AG20443 (cell line): ENCODE data around the gene CTRB2.
"Not testable (repeated sequence)": the region's sequence is repeated elsewhere in the genome, so short reads cannot be mapped to it uniquely, and the experiment has no call there.

Experiments used
- DNase-seq: peaks from one replicate; pipeline ENCODE4 v3.0.0; 2012; ENCODE audit warnings: low spot score, mixed read lengths

CTRB2 gene

DNA sequence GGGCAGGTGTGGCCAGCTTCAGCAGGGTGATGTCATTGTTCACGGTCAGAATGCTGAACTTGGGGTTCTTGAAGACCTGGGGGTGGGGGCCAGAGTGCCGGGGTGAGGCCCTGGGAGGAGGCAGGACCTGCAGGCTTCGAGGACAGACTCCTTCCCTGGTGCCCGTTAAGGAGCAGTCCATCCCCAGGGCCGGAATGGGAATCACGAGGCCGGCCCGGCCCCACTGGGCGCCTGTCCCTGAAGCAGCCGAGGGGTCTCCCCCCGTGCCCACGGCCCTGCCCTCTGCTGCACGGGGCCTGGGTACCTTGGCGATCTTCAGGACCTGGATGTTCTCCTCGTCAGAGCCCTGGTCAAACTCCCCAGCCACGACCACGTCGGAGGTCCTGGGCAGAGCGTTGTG is 1.5 kb downstream of the CTRB2 start:
- DNase-seq, result not testable (repeated sequence)

DNA sequence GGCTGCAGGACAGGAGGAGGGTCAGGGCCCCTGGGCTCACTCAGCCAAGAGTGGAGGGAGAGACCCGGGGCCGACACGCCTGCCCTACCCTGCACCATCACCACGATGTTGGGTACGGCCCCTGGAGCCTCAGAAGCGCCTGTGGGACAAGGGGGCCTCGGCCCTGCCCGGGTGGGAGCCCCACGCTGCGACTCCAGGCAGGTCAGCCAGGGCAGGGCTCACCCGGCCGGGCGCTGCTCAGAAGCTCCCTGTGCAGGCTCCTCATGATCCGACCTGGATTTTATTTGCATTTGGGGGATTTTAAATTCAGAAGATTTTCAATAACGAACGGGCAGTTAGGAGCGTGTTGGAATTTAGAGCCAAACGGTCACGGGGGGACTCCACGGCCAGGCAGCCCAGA is 2.1 kb downstream of the CTRB2 start:
- not testable (repeated sequence) for DNase-seq

DNA sequence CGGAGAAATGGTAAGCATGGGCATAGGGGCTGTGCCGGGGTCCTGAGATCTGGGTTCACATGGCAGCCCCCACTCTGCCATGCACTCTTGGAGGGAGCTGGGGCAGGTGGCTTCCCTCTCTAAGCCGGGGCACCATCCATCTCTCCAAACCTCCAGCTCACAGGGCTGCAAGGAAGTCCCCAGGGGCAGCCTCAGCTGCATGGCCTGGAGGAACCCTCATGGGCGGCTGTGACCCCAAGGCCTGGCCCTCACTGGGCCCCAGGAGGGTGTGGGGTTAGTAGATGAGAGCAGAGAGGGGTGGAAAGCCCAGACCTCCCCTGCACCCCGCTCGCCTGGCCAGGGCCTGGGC is 2.6 kb downstream of the CTRB2 start:
- DNase-seq, result no peak

DNA sequence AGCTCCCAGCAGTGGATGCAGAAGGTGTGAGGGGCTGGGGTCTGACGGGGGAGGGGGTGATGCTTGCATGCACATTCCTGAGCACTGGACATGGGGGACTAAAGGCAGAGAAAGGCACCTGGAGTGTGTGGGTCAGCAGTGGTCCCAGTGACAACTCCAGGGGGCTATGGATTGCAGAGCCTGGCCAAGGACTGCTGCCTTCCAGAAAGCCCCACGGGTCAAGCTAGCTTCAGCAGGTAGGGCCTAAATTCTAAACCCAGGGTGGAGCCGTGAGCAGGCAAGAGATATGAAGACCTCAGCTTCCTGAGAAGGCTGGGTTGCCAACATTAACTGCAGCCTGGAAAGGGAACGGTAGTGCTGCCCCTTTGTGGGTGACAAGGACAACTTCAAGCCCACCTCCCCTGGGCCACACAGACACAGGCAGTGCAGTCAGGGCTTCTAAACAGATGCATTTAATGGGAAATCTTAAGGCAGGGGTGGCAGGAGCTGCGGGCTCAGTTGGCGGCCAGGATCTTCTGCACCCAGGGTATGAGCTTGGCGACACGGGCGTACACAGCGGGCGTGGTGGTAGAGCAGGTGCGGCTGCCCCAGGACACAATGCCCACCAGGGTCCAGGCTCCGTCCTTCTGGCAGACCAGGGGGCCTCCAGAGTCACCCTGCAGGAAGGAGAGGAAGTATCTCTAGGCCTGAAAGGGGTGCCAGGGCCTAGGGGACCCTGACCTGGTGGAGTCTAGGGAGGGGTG is 3.1 kb downstream of the CTRB2 start:
- DNase-seq, result no peak

DNA sequence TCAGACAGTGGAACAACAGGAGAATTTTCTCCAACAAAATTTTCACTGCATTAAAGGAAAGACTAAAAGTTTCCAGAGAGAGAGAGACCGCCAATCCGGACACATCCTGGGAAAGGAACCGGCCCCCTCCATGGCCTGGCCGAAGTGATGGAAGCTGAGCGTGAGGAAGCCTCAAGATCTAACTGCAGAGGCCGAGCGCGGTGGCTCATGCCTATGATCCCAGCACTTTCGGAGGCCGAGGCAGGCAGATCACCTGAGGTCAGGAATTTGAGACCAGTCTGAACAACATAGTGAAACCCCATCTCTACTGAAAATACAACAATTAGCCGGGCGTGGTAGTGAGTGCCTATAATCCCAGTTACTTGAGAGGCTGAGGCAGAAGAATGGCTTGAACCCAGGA is 3.9 kb downstream of the CTRB2 start:
- DNase-seq, result no peak

DNA sequence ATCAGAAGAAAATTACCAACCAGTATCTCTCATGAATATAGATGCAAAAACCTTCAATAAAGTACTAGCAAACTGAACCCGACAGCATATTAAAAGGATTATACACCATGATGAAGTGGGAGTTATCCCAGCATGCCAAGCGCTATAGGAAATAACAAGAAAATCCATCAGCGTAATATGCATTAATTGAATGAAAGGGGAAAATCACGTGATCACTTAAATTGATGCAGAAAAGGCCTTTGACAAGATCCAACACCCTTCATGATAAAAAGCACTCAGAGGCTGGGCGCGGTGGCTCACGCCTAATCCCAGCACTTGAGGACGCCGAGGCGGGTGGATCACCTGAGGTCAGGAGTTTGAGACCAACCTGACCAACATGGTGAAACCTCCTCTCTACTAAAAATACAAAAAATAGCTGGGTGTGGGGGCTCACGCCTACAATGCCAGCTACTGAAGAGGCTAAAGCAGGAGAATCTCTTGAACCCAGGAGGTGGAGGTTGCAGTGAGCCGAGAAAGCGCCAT is 4.8 kb downstream of the CTRB2 start:
- no peak for DNase-seq

DNA sequence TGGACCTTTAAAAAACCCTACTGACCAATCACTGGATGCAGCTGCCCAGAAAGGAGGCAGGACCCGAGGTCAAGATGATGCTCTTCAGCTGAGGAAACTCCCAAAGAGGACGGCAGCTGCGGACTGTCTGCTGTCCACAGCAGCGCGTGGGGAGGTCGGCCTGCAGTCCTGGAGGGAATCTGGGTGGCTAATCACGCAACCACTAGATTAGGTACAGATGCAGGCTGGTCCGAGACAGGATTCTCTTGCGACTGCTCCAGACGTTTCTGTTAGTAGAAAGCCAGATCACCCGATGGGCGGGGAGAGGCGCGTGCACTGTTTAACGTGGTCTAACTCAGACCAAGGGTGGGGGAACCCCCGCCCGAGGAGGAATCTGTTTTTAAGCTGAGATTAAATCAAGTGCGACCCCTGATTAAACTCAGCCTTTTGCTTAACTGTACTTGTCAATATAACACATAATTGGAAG is 8.8 kb downstream of the CTRB2 start:
- DNase-seq, result peak; percentile 80

DNA sequence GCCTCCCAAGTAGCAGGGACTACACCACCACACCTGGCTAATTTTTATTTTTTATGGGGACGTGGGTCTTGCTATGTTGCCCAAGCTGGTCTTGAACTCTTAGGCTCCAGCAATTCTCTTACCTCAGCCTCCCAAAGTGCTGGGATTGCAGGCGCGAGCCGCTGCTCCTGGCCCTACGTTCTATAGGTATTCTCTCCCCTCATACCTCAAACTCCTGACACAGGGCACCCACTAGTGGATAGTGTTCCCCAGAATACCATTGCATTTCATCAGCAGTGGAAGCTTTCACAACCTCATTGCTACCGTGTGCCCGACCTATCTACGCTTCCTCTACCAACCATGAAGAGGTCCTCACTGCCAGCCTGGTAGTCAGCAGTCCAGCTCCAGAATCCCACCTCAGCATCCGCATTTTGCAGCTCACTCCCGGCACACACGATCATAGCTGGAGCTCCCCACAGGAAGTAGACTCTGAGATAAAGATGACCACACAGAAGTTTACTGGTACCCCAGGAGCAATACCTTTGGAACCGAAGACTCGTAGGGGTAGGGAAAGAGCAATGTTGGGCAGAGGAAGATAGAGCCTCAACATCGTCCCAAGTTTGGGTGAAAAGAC is 9.3 kb downstream of the CTRB2 start:
- no peak for DNase-seq

DNA sequence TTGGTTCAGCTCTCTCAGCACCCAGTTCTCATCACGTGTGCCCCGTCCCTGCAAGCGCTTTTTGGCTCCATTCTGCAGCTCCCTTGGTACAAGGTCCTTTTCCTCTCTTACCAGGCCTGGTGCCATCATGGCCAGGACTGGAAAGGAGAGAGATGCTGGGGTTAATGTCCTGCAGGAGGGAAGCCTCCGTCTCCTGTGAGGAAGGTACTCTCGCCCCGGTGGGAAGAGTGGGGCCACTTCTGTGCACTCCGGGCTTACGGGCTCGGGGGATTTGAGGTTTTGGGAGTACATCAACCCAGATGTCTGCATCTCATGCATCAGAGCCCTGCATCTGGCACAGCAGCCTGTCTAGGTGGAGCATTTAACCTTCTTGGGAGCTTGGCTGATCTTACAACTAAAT is 10.1 kb downstream of the CTRB2 start:
- DNase-seq, result no peak

DNA sequence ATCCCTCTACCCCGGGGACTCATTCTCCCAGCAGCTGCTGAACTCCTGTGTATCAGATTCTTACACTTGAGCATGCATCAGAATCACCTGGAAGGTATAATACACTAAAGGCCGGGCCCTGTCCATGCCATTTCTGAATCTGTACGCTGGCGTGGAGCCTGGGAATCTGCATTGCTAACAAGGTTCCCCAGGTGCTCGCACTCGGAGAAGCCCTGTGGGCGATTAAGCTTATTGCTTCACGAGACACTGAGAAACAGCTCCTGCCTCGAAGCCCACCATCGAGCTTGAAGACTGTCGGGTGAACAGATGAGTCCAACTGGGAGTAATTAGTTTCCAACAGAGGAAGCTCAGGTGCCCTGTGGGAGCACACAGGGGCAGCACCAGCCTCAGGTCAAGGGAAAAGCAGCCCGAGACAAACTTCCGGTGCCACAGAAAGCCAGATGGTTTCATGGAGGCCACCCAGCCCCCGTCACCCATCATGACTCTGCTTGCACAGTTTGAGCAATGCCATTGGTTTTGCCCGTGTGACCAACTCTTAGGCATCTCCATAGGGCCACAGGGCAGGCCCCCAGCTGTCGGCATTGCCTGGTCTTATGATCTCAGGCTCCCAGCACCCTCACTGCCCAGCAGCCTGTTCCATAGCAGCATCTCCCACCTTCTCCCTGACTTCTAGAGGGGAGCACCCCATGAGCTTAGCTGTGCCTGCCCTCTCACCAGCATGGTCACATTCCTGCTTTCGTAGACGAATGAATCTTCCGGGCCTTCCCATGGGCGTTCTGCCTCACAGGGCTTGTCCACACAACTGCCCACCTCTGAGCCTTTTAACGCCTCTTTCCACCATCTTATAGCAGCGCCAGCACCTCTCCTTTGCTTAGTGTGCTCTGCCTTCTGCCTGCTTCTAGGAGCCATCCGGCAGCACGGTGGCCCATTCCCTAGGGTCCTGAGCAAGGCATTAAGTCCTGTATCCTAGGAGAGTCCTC is 10.9 kb downstream of the CTRB2 start:
- DNase-seq, result no peak

DNA sequence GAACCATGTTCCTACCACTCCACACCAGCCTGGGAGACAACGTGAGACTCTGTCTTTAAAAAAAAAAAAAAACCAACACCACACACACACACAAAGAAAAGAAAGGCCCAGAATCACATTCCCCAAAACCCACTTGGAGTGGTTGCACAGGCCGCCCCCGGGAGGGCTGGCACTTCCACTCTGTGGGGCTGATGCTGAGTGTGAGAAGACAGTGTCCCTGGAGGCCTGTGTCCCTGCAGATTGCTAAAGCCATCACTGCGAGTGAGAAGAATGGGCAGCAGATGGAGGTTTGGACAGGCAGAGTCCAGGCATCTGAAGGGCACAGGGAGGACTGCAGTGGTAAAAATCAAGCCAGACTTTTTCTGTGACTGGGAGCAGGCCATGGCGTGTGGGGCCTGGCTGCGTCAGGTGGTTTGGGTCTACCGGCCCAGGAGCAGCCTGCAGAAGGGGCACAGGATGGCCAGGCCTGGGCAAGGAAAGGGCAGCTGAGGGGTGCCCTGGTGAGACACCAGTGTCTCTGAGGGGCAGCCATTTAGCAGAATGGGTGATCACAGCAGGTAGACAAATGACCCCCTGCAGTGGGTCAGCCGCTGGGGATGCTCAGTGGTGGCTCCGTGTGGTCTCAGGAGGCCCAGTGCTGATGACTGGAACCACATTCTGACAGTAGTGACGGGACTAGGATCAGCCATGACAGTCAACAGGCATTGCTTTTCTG is 13.1 kb downstream of the CTRB2 start:
- DNase-seq, result no peak

DNA sequence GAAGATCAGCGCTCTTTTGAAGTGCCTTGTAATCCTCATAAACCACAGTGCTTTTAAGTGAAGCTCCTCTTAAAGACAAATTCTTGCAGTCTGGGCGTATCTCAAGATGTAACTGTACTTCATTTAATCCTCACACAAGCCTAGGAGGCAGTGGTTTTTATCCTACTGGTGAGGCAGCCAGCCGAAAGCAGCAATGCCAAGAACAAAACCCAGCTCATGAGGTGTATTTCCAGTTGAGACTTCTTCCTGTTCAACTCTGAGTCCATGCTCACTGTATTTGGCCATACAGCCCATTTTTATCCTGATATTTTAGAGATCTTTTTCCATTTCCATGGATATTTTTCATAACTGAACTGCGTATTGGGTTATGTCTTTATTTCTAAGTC is 13.7 kb downstream of the CTRB2 start:
- DNase-seq, result no peak

DNA sequence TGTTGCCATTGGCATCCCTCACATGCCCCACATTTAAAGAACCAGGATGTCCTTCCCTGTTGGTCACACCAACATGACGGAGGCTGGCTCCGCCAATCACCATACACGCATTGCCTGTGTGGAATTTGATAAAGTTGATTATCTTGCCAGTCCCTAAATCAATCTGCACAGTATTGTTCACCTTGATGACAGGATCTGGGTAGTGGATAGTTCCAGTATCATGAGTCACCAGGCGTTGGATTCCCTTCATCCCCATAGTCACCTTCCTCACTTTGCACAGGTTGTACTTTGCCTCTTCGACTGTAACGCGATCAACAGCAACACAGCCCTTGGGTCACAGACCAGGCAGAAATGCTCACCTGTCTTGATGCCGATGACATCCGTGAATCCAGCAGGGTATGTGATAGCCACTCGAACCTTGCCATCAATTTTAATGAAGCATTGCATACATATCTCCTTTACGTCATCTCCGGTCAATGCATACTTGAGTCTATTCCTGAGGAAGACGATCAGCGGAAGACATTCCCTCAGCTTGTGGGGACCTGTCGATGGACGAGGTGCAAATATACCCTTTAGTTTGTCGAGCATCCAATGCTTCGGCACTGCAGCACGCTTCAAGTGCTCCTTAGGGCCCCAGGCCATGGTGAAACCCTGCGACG is 14.2 kb downstream of the CTRB2 start:
- DNase-seq, result no peak

DNA sequence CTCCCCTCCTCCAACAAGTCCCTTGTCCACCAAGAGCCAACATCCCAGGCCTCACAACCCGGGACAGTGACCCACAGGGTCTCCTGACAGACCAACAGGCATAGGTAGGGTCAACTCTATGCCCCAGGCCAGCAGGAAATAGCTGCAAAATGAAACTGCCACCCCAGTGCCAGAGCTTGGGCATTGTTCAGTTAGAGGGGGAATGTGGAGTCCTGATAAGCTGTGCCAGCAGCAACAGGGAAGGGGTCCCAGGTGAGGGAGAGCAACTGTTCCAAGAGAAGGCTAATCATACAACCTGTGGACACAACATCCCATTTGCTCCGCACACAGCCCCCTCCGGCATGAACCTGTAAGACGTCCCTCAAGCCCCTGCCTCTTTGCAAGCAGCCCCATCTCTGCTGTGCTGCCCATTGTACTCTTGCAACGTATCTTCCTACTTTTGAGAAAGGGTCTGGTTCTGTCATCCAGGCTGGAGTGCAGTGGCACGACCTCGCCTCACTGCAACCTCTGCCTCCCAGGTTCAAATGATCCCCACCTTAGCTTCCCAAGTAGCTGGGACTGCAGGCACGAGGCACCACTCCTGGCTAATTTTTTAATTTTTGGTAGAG is 17.2 kb downstream of the CTRB2 start:
- DNase-seq, result no peak

DNA sequence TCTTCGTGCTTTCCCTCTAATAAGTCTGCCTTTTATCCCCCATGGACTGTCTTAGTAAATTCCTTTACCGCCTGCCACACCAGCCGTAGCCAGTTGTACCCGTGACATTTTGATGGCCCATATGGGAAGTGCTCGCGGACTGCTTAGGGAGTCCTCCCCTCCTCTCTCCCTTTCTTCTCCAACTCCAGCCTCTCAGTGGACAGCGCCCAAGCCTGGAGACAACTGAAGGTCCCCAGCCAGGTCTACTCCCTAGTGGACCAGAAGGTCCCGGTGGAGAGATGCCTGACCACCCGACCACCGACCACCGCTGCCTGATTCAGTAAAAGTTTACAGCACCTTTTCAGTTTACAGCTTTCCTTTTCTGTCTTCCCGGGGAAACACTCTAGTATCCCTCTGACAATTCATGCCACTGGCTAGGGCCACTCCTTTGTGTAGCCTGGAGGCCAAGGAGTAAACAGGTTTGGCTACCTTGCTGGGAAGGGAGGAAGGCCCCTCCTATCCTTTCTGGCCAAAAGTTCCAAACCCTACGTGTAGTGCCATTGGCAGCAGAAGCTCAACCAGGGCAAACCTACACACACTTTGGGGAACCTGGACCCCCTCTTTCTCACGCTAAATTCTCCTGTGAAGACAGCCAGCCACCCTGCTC is 18.0 kb downstream of the CTRB2 start:
- DNase-seq, result no peak

DNA sequence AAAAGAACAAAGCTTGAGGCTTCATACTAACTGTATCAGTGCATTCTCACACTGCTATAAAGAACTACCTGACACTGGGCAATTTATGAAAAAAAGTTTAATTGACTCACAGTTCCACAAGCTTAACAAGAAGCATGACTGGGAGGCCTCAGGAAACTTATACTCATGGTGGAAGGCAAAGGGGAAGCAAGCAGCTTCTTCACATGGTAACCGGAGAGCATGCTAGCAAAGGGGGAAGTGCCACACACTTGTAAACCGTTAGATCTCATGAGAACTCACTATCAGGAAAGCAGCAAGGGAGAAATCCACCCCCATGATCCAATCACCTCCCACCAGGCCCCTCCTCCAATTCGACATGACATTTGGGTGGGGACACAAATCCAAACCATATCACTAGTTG is 25.3 kb downstream of the CTRB2 start:
- DNase-seq, result no peak

DNA sequence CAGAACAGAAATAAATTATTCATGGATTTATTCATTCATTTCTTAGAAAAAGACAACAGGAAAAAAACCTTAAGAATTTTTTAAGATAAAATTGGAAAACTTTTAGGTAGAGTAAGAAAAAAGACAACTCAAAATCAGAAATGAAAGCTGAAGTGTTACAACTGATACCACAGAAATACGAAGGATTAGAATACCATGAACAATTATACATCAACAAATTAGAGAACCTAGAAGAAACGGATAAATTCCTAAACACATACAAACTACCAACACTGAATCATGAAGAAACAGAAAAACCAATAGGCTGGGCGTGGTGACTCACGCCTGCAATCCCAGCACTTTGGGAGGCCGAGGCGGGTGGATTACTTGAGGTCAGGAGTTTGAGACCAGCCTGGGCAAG is 27.8 kb downstream of the CTRB2 start:
- DNase-seq, result no peak

DNA sequence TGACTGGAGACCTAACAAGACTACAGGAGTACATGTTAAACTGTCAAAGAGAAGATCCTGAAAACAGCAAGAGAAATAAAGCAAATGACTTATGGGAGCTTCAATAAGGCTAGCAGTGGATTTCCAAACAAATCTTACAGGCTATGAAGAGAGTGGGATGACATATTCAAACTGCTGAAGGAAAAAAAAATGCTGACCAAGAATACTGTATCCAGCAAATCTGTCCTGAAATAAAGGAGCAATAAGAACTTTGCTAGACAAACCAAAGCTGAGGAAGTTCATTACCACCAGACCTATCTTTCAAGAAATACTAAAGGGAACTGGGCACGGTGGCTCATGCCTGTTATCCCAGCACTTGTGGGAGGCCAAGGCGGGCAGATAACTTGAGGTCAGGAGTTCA is 30.0 kb downstream of the CTRB2 start:
- no peak for DNase-seq

DNA sequence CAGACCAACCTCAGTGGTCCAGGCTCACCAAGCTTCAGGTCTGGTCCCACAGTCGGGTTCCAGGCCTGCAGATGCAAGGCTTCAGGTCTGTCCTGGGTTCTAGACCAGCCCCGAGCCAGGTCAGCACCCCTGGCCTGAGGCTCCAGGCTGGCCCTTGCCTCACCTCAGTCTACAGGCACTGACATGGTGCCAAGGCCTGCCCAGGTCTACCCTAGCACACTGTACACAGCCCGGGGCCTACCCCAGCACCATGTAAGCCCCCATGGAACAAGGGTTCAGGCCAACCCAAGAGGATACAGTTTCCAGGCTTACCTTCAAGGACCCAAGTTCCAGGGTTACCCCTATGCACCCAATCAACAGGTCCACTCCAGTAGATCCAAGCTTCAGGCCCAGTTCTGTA is 31.9 kb downstream of the CTRB2 start:
- DNase-seq, result no peak

DNA sequence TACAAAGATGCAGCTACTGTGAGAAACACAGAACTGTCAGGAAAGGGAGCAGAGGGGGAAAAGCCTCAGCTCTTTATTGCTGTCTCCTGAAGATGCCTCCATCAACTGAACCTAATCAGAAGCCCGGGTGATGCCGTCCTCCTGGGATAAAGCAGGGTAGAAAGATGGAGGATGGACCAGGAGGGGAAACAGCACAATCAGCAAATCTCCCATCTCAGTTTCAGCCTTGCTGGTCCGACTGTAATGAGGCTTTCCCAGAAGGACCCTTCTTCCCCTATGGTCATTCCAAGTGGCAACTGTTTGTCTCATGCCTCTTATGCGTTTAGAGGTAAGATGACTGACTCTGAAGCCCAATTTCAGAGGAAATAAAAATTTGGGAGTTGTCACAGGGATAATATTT is 34.4 kb downstream of the CTRB2 start:
- no peak for DNase-seq
